Sigmoid colon (tissue), 4 donors: ENCODE results near the gene PSMG3.

ENCODE experiments used
- EP300 ChIP-seq, 4 donors: sonication (generic); formaldehyde crosslinking; IDR thresholded peaks; one replicate each; pipeline ENCODE4 v1.6.1; 2017; ENCODE audit warnings: antibody characterized with exemption in 4 of 4
- POLR2A ChIP-seq, 2 donors: fragments of 450-650 bp; IDR thresholded peaks; one replicate each; pipeline ENCODE4 v1.6.1; 2016; ENCODE audit warnings: antibody characterized with exemption in 2 of 2, mild to moderate bottlenecking in 2 of 2, moderate library complexity in 2 of 2
- TF ChIP-seq, protein P1 (sequence below), 4 experiments: fragments of 450-650 bp in 3 of 4; fragments of 200-600 bp in 1 of 4; IDR thresholded peaks; one replicate each; pipeline ENCODE4 v1.5.1; 2016 to 2019; ENCODE audit warnings: antibody characterized with exemption in 4 of 4, mild to moderate bottlenecking in 3 of 4, moderate library complexity in 2 of 4

DNA sequence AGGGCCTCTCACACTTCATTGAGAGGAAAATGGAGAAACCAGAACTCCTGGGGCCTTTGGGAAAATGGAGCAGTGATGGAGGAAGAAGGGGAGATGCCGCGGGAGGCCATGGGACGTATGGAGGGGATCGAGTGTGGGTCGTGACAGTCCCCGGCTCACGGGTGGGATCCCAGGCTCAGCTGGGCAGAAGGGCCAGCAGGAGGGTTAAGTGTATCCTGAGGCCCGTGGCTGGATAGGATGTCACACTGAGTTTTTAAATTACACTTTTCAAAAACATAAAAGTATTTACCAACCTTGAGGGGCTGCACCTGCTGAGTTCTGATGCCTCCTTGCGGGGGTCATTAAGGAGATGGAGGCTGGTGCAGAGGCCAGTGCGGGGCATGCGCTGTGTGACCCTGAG lies 28.0 kb upstream of the PSMG3 start:
- TF ChIP-seq, protein P1, sequence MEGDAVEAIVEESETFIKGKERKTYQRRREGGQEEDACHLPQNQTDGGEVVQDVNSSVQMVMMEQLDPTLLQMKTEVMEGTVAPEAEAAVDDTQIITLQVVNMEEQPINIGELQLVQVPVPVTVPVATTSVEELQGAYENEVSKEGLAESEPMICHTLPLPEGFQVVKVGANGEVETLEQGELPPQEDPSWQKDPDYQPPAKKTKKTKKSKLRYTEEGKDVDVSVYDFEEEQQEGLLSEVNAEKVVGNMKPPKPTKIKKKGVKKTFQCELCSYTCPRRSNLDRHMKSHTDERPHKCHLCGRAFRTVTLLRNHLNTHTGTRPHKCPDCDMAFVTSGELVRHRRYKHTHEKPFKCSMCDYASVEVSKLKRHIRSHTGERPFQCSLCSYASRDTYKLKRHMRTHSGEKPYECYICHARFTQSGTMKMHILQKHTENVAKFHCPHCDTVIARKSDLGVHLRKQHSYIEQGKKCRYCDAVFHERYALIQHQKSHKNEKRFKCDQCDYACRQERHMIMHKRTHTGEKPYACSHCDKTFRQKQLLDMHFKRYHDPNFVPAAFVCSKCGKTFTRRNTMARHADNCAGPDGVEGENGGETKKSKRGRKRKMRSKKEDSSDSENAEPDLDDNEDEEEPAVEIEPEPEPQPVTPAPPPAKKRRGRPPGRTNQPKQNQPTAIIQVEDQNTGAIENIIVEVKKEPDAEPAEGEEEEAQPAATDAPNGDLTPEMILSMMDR (IDR thresholded peaks at IDR 0.05): no peak
- TF ChIP-seq EP300 (IDR thresholded peaks at IDR 0.05): no peak
- TF ChIP-seq POLR2A (IDR thresholded peaks at IDR 0.05): no peak
